Panc1 (cell line): ENCODE data around the gene C9orf85. TPM values are rescaled to one million over a fixed set of nuclear protein-coding genes. Genes with fewer than 3 reads are reported as not detected.

Experiments
- ATAC-seq: fragments of 200-7000 bp; cut with Tn5 transposase; 2 replicates; pipeline ENCODE4 v1.9.1; 2020; ENCODE audit warnings: mild to moderate bottlenecking, moderate library complexity
- BruUV-seq: library from RNA; stranded (reverse); fragments of 400-500 nt; replicated peaks from 2 replicates; lab custom pipeline; 2021; lab: Mats Ljungman, UMichigan
- CTCF ChIA-PET: fragments of 300-600 bp; sonication (Branson Sonifier 250); formaldehyde crosslinking; loops from one replicate; lab custom pipeline; 2022; ENCODE audit warnings: antibody characterized with exemption; lab: Charles Lee
- POLR2A ChIA-PET: fragments of 300-600 bp; sonication (Branson Sonifier 250); formaldehyde crosslinking; loops from one replicate; lab custom pipeline; 2022; ENCODE audit warnings: antibody characterized with exemption; lab: Charles Lee
- DNase-seq: peaks from one replicate; pipeline ENCODE4 v3.0.0-alpha.2; 2010; ENCODE audit warnings: low read depth, low spot score
- H3K27ac ChIP-seq: 2 replicates; pipeline ENCODE4 v1.5.1; 2011; ENCODE audit warnings: mild to moderate bottlenecking, low read length, inconsistent platforms
- H3K27me3 ChIP-seq: fragments of 200-500 bp; sonication (Bioruptor generic); 2 replicates; pipeline ENCODE4 v1.6.0; 2014; ENCODE audit warnings: low read length, inconsistent platforms; ENCODE audit not compliant: control insufficient read depth, insufficient read depth
- H3K36me3 ChIP-seq: fragments of 200-500 bp; sonication (Bioruptor generic); 2 replicates; pipeline ENCODE4 v1.5.1; 2014; ENCODE audit warnings: inconsistent platforms, mild to moderate bottlenecking, low read length, moderate library complexity; ENCODE audit not compliant: control insufficient read depth, insufficient read depth
- H3K4me1 ChIP-seq: 2 replicates; pipeline ENCODE4 v1.5.1; 2011; ENCODE audit warnings: inconsistent platforms, mild to moderate bottlenecking, low read length, moderate library complexity; ENCODE audit not compliant: control insufficient read depth, insufficient read depth
- H3K4me3 ChIP-seq, 2 experiments: 2 replicates each; pipeline ENCODE4 v1.5.1; 2011 to 2012; ENCODE audit warnings: low read depth in 2 of 2, low read length in 2 of 2, mild to moderate bottlenecking in 2 of 2, inconsistent platforms in 1 of 2, moderate library complexity in 1 of 2
- H3K9me3 ChIP-seq: fragments of 200-500 bp; sonication (Bioruptor generic); 2 replicates; pipeline ENCODE4 v1.5.1; 2014; ENCODE audit warnings: low read depth, mild to moderate bottlenecking, inconsistent platforms, low read length, moderate library complexity; ENCODE audit not compliant: control insufficient read depth, insufficient read depth
- POLR2AphosphoS5 ChIP-seq: IDR thresholded peaks from 2 replicates; pipeline ENCODE4 v1.6.1; 2012; ENCODE audit warnings: mild to moderate bottlenecking, low read depth, low read length, moderate library complexity
- SIN3A ChIP-seq: IDR thresholded peaks from 2 replicates; pipeline ENCODE4 v1.6.1; 2012; ENCODE audit warnings: low read depth, mild to moderate bottlenecking, low read length, moderate library complexity, borderline replicate concordance; ENCODE audit not compliant: insufficient read depth
- TCF7L2 ChIP-seq: IDR thresholded peaks from 2 replicates; pipeline ENCODE4 v1.6.1; 2011; ENCODE audit warnings: mild to moderate bottlenecking, low read depth, low read length, inconsistent platforms
- in situ Hi-C: cut with HindIII; loops from 2 replicates; pipeline ENCODE4 v1.10.0; 2016; ENCODE audit warnings: low sequenced_read_pairs, low pct_unique_long_range_greater_than_20kb
- intact Hi-C: fragments of 100-400 bp; cut with micrococcal nuclease; formaldehyde crosslinking; loops from one replicate; pipeline ENCODE4 v1.10.0; 2022; ENCODE audit not compliant: unreplicated experiment
- total RNA-seq: library from RNA; stranded (reverse); gene quantifications from one replicate; pipeline ENCODE4 v1.2.1, GENCODE V29; 2021; ENCODE audit not compliant: unreplicated experiment
- TF ChIP-seq, protein P1 (sequence below): fragments of 450-650 bp; IDR thresholded peaks from 2 replicates; pipeline ENCODE4 v1.5.1; 2017; ENCODE audit warnings: mild to moderate bottlenecking
- TF ChIP-seq, protein P2 (sequence below), 2 experiments: IDR thresholded peaks; 2 replicates each; pipeline ENCODE4 v1.6.1; 2011 to 2012; ENCODE audit warnings: low read depth in 2 of 2, control low read depth in 1 of 2, low read length in 1 of 2, mild to moderate bottlenecking in 1 of 2, moderate library complexity in 1 of 2; ENCODE audit not compliant: insufficient read depth in 1 of 2

Gene C9orf85
- total RNA-seq, 1 experiment from 2014 or later, result 8.0 TPM

DNA sequence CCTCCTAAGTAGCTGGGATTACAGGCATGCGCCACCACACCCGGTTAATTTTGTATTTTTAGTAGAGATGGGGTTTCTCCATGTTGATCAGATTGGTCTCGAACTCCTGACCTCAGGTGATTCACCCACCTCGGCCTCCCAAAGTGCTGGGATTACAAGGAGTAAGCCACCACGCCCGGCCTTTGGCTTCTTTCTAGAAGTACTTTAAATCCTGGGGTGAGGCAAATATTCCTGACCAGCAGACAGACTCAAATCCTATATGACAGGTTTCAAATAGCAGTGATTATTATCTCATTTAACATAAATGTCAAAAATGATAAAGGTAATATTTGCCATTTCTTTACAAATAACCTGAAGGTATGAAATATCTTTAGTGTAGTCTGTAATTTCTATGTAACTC, 36.1 kb upstream of the C9orf85 start:
- Histone ChIP-seq H3K9me3 (peaks cover 10% of the 10 kb centered on the region; the same call in 1 of the 2 replicates), H3K4me1 (no peaks in the 10 kb centered on the region), H3K27me3 (no peaks in the 10 kb centered on the region), H3K36me3 (no peaks in the 10 kb centered on the region; the same call in 1 of the 2 replicates), H3K27ac (no peak overlapping the region), H3K4me3 (no peak overlapping the region)
- BruUV-seq, result no TSS peak
- in situ Hi-C loops, result no loop called here
- ChIA-PET CTCF (no interaction called here), POLR2A (no interaction called here)
- DNase-seq (no peak), ATAC-seq (no peak)
- TF ChIP-seq, protein P1, sequence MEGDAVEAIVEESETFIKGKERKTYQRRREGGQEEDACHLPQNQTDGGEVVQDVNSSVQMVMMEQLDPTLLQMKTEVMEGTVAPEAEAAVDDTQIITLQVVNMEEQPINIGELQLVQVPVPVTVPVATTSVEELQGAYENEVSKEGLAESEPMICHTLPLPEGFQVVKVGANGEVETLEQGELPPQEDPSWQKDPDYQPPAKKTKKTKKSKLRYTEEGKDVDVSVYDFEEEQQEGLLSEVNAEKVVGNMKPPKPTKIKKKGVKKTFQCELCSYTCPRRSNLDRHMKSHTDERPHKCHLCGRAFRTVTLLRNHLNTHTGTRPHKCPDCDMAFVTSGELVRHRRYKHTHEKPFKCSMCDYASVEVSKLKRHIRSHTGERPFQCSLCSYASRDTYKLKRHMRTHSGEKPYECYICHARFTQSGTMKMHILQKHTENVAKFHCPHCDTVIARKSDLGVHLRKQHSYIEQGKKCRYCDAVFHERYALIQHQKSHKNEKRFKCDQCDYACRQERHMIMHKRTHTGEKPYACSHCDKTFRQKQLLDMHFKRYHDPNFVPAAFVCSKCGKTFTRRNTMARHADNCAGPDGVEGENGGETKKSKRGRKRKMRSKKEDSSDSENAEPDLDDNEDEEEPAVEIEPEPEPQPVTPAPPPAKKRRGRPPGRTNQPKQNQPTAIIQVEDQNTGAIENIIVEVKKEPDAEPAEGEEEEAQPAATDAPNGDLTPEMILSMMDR, result no peak
- no peak for TF ChIP-seq TCF7L2
- intact Hi-C loops, result no loop called here

DNA sequence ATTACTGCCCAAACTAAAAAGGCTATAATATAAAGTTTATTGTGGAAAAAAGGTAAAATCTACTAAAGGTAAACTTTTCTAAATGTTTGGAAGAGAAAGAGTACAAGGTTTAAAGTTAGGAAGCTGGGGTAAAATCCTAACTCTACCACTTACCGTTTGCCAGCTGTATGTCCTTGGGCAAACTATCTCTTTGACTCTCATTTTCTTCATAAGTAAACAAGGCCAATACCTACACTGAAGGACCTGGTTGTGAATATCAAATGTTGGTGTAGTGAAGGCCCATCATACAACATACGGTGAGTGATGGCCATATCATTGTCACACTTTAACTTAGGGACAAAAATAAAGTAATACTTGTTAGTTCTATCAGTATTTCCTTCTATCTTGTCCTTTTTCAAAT, 35.3 kb upstream of the C9orf85 start:
- H3K4me3 ChIP-seq, result no peak overlapping the region
- DNase-seq (no peak), ATAC-seq (no peak)
- BruUV-seq, result no TSS peak
- TF ChIP-seq, protein P1, result no peak
- TF ChIP-seq POLR2AphosphoS5 (no peak), TCF7L2 (no peak), SIN3A (no peak)
- TF ChIP-seq, protein P2, sequence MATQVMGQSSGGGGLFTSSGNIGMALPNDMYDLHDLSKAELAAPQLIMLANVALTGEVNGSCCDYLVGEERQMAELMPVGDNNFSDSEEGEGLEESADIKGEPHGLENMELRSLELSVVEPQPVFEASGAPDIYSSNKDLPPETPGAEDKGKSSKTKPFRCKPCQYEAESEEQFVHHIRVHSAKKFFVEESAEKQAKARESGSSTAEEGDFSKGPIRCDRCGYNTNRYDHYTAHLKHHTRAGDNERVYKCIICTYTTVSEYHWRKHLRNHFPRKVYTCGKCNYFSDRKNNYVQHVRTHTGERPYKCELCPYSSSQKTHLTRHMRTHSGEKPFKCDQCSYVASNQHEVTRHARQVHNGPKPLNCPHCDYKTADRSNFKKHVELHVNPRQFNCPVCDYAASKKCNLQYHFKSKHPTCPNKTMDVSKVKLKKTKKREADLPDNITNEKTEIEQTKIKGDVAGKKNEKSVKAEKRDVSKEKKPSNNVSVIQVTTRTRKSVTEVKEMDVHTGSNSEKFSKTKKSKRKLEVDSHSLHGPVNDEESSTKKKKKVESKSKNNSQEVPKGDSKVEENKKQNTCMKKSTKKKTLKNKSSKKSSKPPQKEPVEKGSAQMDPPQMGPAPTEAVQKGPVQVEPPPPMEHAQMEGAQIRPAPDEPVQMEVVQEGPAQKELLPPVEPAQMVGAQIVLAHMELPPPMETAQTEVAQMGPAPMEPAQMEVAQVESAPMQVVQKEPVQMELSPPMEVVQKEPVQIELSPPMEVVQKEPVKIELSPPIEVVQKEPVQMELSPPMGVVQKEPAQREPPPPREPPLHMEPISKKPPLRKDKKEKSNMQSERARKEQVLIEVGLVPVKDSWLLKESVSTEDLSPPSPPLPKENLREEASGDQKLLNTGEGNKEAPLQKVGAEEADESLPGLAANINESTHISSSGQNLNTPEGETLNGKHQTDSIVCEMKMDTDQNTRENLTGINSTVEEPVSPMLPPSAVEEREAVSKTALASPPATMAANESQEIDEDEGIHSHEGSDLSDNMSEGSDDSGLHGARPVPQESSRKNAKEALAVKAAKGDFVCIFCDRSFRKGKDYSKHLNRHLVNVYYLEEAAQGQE (IDR thresholded peaks at IDR 0.05; ENCODE audit: insufficient read depth in 1 of 2, low read depth in 2 of 2, low read length in 1 of 2), result no peak
- in situ Hi-C loops (no loop called here), intact Hi-C loops (no loop called here)
- no peaks in the 10 kb centered on the region for H3K4me1 ChIP-seq
- POLR2A ChIA-PET, result no interaction called here
- CTCF ChIA-PET, result no interaction called here
- peaks cover 15% of the 10 kb centered on the region; the same call in 1 of the 2 replicates for H3K9me3 ChIP-seq
- H3K36me3 ChIP-seq, result no peaks in the 10 kb centered on the region; the same call in 1 of the 2 replicates
- H3K27me3 ChIP-seq, result no peaks in the 10 kb centered on the region
- H3K27ac ChIP-seq, result no peak overlapping the region
